HG03342 (cell line): Measurements from ENCODE around the gene MIF4GD.

Experiments
- ATAC-seq: cut with Tn5 transposase; IDR thresholded peaks from one replicate; pipeline ENCODE4 v1.9.1; 2021; ENCODE audit warnings: mild to moderate bottlenecking, moderate library complexity; ENCODE audit not compliant: unreplicated experiment

Gene MIF4GD

GRCh38 chr17:75238684-75239191, 32.3 kb downstream of the MIF4GD start:
- peak; percentile 53 for ATAC-seq

GRCh38 chr17:75238020-75238580, 32.9 kb downstream of the MIF4GD start:
- ATAC-seq, result no peak

- ATAC-seq, result no peak
Observed at GRCh38 chr17:75237100-75238014, 33.7 kb downstream of the MIF4GD start.

GRCh38 chr17:75232786-75233185, 38.2 kb downstream of the MIF4GD start:
- ATAC-seq, result no peak

GRCh38 chr17:75231741-75232464, 39.1 kb downstream of the MIF4GD start:
- ATAC-seq, result no peak

- no peak for ATAC-seq
Observed at GRCh38 chr17:75231071-75231470, 40.0 kb downstream of the MIF4GD start.

GRCh38 chr17:75228847-75229246, 42.2 kb downstream of the MIF4GD start:
- ATAC-seq, result no peak

GRCh38 chr17:75228305-75228704, 42.7 kb downstream of the MIF4GD start:
- no peak for ATAC-seq

GRCh38 chr17:75227729-75228128, 43.3 kb downstream of the MIF4GD start:
- ATAC-seq, result no peak

GRCh38 chr17:75225016-75225415, 46.0 kb downstream of the MIF4GD start:
- no peak for ATAC-seq

- no peak for ATAC-seq
Observed at GRCh38 chr17:75219815-75220214, 51.2 kb downstream of the MIF4GD start.

GRCh38 chr17:75218131-75218530, 52.9 kb downstream of the MIF4GD start:
- no peak for ATAC-seq
